H1 (cell line): ENCODE results near the gene RPA4. TPM values are rescaled to one million over a fixed set of nuclear protein-coding genes. Genes with fewer than 3 reads are reported as not detected.

Source experiments
- RAD21 ChIP-seq, 2 experiments: IDR thresholded peaks in 1 of 2; conservative IDR thresholded peaks in 1 of 2; 2 replicates each; pipeline ENCODE4 v1.6.1; 2011; ENCODE audit warnings: low read depth in 2 of 2, low read length in 2 of 2, improper control_type of control experiment in 1 of 2, inconsistent platforms in 1 of 2, mild to moderate bottlenecking in 1 of 2, moderate library complexity in 1 of 2
- RBBP5 ChIP-seq: IDR thresholded peaks from 2 replicates; pipeline ENCODE4 v1.7.1; 2012; ENCODE audit warnings: low read depth, mild to moderate bottlenecking, inconsistent platforms, low read length, moderate library complexity, borderline replicate concordance
- polyA plus RNA-seq, 7 experiments: library from polyadenylated mRNA; depleted of rRNA in 3 of 7; stranded (reverse) in 5 of 7; unstranded in 2 of 7; fragments of >200 nt in 5 of 7; fragments of 200-250 nt in 2 of 7; gene quantifications; 1 replicate in 5 of 7; 2 replicates in 1 of 7; 4 replicates in 1 of 7; pipeline versions ENCODE4 v1.2.1 to v1.2.3, GENCODE V29; 2011 to 2013; ENCODE audit warnings: missing spikeins in 2 of 7, mixed read lengths in 2 of 7
- total RNA-seq: library from RNA; stranded (reverse); fragmentation: NEBNext Ultra II Directional; extraction: Animal tissue kit (Norgen Biotek cat#: 25700); gene quantifications from 2 replicates; pipeline ENCODE4 v1.2.1, GENCODE V29; 2021

The RPA4 gene
- total and polyA plus RNA-seq, 2 of the 8 experiments (the other 6 are each of a cell fraction or from before 2014, with no cell fraction given), result 0.17 to 0.24 TPM

GRCh38 chrX:96843566-96843965 is 40.1 kb upstream of the RPA4 start (continued):
- TF ChIP-seq RBBP5 (no peak), RAD21 (IDR thresholded peaks at IDR 0.05 in 1 of 2, conservative IDR thresholded peaks at IDR 0.05 in 1 of 2; ENCODE audit: low read depth in 2 of 2, low read length in 2 of 2) (peak; percentile 44 to 64; a peak in 3 of 4 replicates)
